ENCODE results near the gene CEP164.

Gene CEP164

DNA sequence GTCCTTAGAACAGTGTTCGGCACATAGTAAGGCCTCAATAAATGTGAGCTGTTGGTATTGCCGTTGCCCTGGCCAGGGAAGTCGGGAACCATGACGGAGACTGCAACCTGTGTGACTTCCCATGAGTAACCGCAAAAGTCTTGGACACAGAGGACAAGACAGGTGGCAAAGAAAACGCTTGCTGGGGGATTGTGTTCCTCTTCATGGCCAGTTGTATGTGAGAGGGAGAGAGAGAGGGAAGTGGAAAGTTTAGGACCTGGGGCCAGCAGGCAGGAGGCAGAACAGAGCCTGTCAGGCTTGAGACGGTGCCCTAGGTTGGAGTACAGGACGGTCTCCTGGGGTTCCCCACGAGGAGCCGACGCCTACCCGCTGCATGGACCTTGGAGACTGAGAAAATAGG, 90.2 kb downstream of the CEP164 start:
- H3K4me3 ChIP-seq (ENCODE audit: low read depth, low read length), result no peak overlapping the region

DNA sequence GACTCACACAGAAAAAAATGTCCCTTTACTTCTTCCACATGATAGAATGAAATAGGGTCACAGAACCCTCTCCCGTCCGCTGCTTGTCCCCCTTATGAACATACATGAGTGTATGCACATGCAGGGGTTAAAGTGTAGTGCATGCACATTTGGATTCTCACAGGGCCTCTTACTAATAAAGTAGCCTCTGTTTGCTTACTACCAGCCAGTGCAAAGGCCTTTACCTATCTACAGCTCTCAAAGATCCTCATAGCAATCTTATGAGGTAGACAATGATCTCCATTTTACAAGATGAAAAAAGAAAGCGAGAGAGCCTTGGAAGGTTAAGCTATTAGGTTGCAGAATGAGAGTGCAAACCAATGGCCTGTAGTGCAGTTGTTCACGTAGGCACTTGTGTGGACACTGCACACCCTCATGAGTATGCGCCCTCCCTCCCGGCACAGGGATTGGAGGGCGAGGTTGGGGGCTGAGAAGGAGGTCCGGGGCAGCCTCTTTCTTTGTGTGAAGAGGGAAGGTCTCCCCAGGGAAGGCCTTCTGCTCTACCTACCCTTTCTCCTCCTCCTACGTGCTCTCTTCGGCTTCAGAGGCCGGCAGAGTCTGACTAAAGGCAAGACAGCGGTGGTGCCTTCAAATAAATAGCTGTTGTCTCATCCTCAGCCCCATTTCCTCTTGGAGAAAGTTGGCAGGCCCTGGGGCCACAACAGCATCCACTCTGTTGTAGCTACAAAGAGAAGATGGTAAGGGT, 91.3 kb downstream of the CEP164 start:
- no peak overlapping the region for H3K4me3 ChIP-seq (ENCODE audit: low read depth, low read length)

DNA sequence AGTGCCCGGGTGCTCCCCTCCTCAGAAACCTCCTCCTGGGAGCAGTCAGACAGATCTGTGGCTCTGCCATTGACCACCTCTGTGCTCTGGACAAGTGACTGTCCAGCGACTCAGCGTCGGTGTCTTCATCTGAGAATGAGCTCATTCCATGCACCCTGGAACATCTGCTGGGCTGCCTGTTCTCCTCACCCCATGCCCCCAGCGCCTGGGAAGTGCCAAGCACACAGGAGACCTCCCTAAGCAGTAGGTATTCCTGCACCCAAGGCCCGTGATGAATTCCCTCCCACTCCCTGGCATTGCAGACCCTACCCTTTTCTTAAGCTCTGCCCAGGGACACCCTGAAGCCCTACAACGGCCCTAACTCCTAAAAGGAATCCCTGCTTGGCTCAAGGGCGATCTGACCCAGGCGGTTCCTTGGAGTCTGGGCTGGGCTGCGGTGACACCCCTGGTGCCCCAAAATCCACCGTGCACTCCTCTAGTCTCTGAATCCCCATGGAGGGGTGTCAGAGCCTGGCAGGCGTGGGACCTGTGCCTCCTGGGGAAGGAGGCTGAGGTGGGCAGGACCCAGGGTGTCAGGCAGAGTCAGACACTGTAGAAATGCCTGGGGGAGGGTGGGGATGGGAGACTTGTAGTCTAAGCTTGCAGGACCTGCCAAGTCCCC, 92.0 kb downstream of the CEP164 start:
- no peak overlapping the region for H3K4me3 ChIP-seq (ENCODE audit: low read depth, low read length)

DNA sequence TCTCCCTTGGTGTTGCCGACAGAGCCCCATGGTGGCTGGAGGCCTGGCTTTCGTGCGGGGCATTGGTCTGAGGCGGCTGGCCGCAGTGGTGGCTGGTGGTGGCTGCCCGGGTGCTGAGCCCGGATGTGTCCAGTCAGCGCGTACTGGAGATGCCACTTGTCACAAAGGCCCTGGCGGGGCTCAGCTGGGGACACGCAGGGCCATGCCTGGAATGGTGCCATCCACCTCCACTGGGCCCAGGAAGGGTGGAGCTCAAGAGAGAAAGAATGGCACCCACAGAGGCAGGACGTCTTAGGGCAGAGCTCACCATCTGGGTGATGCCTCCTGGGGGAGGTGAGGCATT, 92.5 kb downstream of the CEP164 start:
- no peak overlapping the region for H3K4me3 ChIP-seq (ENCODE audit: low read depth, low read length)

DNA sequence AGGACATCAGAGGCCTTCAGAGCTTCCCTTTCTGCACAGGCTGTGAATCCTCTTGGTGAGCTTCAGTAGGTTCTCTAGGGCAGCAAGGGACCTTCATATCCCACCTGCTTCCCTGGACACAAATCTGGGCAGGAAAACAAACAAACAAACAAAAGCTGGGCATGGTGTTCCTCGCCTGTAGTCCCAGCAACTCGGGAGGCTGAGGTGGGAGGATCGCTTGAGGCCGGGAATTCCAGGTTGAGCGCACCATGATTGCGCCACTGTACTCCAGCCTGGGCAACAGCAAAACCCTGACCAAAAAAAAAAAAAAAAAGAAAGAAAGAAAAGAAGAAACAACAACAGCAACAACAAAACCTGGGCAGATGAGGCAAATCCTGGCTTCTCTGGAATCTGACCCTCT, 92.9 kb downstream of the CEP164 start:
- H3K4me3 ChIP-seq (ENCODE audit: low read depth, low read length), result no peak overlapping the region

DNA sequence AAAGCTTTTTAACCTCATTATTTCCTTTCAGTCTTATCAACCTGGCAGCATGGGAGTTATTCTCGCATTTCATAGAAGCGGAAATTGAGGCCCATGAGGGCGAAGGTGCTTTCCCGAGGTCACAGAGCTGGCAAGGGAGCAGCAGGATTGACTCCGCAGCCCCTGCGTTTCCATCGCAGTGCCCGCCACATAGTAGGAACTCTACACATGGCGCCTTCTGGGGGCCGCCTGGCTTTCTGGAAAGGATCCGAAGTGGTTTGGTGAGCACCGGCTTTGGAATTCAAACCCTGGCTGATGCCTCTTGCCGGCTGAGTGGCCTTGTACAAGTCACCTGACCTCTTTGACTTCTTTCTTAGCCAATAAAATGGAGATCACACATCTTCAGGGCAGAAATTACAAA, 93.4 kb downstream of the CEP164 start:
- no peak overlapping the region for H3K4me3 ChIP-seq (ENCODE audit: low read depth, low read length)

DNA sequence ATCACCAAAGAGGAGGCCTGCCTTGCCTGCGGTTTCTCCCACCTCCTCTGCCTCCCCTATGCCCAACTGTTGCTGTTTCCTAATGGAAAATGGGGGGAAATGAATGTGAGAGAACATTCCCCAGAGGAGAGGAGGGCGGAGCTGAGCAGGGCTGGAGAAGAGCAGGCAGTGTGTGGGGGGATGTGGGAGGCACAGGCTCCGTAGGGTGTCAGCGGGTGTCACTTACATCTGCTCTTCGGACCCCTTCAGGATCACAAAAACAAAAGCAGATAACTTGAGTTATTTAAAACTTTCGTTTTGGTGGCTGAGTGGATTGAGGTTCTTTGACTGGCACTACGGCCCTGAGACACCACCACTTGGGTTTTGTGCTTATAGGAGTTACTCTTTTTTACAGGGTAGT, 93.8 kb downstream of the CEP164 start:
- no peak overlapping the region for H3K4me3 ChIP-seq (ENCODE audit: low read depth, low read length)

DNA sequence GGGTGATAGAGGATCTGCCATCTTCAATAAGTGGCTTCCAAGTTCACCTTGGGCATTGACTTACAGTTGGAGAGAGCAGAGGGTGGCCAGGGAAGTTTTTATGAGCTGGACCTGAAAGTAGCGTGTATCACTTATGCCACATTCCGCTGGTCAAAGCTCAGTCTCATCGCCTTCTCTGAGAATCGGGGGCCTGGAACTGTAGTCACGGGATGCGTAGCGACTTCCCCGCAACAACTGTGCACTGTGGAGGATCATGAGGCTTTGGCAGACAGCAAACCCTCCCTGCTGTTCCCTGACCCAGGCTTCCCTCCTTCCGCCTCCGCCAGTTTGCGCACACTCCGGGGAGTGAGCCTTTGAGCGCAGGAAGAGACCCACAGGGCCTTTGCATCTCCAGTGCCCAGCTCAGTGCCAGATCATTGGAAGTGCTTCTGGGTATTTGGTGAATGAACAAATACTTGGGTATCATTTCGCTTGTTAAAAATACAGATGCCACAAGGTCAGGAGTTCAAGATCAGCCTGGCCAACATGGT, 95.5 kb downstream of the CEP164 start:
- H3K4me3 ChIP-seq (ENCODE audit: low read depth, low read length), result no peak overlapping the region

DNA sequence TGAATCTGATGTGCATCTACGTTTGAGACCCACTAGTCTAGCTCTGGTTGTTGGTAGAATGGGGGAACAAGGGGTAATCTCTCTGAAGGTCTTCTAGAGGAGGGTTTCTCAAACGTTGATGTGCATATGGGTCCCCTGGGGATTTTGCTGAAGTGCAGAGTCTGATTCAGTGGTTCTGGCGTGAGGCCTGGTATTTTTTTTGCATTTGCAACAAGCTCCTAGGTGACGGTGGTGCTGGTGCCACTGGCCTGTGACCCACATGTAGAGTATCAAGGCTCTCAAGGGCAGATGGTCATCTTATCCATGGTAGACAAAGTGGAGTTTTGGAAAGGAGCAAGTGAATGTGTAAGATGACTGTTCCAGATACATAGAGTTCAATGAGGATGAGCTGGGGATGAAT, 97.1 kb downstream of the CEP164 start:
- no peak overlapping the region for H3K4me3 ChIP-seq (ENCODE audit: low read depth, low read length)

DNA sequence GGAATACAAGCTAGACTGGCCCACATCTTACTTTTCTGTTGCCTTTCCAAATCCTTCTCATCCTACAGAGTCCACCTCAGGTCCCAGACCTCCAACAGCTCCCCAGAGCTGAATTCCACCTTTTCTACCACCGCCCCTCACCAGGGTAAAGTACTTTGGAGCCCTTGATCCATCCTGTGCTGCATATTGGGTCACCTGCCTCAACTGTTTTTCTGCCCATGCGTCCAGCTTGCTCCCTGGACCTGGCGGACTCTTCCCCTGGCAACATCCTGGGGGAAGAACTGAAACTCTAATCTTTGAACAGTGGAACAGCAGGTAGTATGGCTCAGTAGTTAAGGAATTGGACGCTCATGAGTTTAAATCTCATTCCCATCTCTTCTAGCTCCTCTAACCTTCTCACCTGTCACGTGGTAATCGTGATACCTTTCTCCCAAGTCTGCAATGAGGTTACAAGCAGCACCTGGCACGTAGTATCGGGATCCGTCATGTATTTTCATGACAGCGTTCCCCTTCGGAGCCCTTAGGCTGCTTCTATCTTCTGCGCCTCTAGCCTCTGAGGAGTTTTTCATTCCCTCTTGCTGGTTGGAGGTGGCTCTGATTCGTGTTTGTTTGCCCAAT, 98.1 kb downstream of the CEP164 start:
- no peak overlapping the region for H3K4me3 ChIP-seq (ENCODE audit: low read depth, low read length)

DNA sequence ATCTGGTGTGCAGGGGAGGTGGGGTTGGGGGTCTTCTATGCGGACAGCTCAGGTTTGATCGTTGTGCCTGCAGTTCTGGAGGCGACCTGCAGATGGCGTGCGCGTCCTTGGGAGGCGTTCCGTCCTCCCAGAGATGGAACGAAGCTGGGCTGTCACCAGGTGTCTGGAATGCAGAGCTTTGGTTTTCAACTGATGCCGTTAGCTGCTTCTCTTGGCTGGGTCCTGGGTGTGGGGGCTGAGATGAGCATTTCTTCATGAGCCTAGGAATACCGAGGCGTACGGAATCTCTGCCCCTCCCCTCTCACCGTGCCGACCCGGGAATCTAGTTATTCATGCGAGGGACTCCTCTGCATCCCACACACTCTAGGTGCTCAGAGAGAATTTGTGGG, 98.6 kb downstream of the CEP164 start:
- H3K4me3 ChIP-seq (ENCODE audit: low read depth, low read length), result no peak overlapping the region

DNA sequence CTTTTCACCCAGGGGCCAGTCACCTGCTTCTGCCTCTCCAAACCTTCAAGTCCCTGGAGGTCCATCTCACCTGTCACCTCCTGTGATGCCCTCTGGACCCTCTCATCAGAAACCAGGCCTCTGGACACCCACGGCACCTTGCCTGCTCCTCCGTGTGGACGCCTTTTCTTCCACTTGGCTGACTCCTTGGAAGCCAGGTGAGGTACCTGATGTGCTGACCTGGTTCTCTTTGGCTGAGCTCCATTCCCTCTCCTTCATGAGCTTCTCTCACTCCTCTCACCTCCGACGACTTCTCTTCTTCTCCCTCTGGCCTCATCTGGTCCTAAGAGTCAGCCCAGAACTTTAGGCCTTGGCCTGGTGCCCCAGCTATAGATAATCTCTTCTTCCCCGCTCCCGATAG, 99.3 kb downstream of the CEP164 start:
- H3K4me3 ChIP-seq (ENCODE audit: low read depth, low read length), result no peak overlapping the region

DNA sequence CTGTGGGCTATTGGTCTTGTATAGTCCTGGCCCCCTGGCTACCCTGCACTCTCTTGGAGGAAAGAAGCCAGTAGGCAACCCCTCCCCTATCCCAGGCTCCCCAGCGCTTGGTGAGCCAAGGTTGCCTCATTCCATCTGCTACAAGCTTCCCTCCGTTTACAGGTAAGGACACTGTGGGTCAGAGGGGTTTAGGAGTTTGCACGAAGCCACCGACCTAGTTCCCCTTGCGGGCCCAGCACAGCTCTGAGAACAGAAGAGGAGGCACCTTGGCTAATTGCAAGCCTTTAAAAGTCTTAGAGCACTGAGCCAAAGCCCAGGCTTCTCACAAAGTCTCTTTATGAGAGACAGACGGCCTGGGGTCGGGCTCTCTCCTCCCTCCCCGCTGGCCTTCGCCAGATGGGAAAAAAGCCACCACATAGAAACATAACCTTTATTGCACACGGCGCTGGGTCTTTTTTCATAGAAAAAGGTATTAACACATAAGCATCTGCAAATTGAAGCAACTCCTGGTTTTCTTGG, 99.8 kb downstream of the CEP164 start:
- no peak overlapping the region for H3K4me3 ChIP-seq (ENCODE audit: low read depth, low read length)

DNA sequence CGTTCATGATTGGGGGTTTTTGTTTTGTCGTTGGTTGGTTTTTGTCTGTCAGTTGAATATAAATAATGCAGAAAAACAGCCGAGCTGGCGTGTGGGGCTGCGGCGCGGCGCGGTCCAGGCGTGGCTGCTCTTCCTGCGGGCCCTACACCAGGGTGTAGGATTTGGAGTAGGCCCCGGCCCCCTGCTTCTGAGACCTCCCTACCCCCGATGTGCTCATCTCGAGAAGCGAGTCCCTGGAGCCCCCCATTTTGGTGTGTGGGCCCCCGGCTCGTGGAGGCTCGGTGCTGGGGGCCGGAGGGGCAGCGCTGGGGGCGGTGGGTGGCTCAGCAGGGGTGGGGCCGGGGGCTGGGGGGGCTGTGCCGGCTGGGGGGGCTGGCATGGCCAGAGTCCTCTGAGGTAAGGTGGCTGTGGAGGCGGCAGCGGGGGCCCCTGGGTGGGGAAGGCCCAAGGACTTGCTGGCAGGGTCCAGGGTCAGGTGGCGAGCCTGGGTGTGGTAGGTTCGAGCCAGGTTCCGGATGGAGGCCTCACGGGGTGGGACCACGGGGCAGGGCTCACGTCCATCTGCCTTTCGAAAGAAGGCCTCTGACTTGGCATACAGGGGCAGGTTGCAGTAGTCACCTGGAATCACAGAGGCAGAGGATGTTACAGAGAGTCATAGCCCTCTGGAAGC, 100.7 kb downstream of the CEP164 start:
- no peak overlapping the region for H3K4me3 ChIP-seq (ENCODE audit: low read depth, low read length)

DNA sequence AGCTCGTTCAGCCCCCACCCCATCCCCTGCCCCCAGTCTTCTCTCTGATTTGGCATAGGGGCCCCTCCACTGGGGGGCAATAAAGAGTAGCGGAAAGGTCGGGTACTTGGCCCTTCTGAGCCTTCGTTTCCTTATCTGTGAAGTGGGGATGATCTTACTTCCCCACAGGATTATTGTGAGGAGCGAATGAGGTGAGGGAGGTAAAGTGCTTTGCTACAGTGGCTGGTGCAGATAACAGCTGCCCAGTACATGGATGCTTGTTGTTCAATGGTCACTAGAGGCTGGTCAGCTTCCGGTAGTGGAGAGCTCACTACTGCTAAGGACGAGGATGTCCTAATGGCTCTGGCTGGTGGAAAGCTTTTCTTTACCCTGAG, 101.2 kb downstream of the CEP164 start:
- H3K4me3 ChIP-seq (ENCODE audit: low read depth, low read length), result no peak overlapping the region

DNA sequence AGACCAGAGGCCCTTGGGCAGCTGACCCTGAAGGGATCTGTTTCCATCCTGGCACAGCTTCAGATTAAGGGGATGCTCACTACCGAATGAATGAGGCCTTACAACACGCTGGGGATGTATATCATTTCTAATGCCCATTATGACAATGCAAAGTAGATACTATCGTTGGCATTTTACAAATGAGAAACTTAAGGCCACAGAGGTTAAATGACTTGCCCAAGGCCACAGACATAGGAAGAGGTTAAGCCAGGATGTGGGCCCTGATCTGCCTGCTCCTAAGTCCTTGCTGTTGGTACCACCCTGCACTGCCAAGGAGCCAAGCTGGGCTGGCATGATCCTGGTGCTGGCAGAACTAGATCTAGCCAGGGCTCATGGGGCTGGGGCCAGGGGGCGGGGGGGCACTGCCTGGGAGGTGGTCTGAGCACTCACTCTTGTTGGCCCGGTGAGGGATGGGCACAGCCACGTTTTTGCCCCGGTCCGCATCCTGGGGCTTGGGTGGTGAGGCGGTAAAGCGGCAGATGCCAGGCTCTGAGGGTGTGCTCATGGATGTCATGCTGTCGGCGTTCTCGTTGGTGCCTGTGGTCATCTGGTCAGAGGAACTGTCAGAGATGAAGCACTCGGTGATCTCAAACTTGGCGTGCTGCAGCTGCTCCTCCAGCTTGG, 102.8 kb downstream of the CEP164 start:
- H3K4me3 ChIP-seq (ENCODE audit: low read depth, low read length), result no peak overlapping the region

DNA sequence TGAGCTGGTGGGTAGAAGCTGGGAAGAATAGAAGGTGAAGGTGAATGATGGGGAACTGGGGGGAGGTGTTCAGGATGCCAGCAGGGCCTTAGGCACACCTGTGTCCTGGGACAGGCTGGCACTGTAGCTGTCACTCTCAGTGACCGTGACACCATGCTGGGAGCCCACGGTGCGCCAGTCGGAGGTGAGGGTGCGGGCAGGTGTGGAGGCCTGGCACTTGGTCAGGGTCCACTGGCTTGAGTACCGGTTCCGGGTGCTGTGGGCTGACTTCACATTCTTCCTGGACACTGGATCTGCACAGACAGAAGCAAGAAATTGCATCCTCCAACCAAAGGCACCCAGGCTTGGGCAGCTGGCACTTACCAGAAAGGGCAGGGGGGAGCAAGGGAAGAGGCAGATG, 103.8 kb downstream of the CEP164 start:
- no peak overlapping the region for H3K4me3 ChIP-seq (ENCODE audit: low read depth, low read length)

DNA sequence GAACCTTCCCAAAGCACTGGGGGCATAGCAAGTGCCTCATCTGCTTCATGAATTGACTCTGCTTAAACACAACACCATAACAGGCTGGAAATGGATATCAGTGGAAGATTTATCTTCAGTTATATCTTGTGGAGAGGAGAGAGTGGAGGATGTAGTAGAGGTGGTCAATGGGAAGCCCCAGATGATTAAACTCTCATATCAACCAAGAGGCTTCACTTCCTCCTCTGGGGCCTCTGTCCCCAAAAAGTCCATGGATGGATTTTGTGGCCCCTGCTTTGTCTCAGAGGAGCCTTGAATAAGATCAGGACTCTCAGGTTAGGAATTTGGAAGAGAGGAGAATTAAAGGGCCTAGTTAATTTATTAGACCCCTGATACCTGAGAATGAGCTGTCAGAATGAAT, 106.1 kb downstream of the CEP164 start:
- H3K4me3 ChIP-seq (ENCODE audit: low read depth, low read length), result no peak overlapping the region

DNA sequence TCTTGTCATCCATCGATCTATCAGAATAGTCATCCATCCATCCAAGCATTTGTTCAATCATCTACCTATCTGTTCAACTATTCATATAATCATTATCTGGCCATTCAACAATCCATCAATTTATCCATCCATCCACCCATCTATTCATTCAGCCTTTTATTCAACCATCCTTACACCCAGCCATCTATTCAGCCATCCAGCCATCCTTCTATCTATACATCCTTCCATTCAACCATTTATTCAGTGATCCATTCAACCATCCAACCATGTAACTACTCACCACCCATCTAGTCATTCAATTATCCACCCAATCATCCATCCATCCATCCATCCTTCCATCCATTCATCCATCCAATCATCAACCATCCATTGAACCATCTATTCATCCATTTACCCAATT, 106.8 kb downstream of the CEP164 start:
- H3K4me3 ChIP-seq (ENCODE audit: low read depth, low read length), result no peak overlapping the region

DNA sequence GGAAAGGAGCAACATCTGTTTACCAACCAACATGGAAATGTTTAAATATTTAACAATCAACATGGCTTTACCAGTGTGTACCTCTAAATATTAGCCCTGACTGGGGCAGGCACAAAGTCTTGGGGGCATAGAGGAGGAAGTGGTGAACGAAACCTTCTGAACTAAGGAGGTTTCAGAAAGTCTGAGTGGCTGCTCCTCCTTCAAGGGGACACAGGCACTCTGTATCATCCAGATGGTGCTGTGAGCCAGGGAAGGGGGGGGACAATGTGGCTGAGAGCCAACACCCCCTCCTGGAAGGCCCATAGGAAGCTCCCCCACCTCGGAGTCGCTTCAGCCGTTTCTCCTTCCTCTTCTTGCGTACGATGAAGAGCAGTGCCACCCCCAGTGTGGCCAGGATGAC, 107.7 kb downstream of the CEP164 start:
- no peak overlapping the region for H3K4me3 ChIP-seq (ENCODE audit: low read depth, low read length)
